Vagina (tissue), 2 donors: ENCODE results near the gene TOX2. TPM values are rescaled to one million over a fixed set of nuclear protein-coding genes. Genes with fewer than 3 reads are reported as not detected.

Experiments used
- DNase-seq, 2 donors: peaks; one replicate each; pipeline ENCODE4 v3.0.0-alpha.2; 2017; ENCODE audit errors: extremely low spot score in 2 of 2
- H3K27ac ChIP-seq: fragments of 200-600 bp; sonication (generic); one replicate; pipeline ENCODE4 v1.5.1; 2019
- H3K27me3 ChIP-seq: fragments of 200-600 bp; sonication (generic); one replicate; pipeline ENCODE4 v1.5.1; 2019
- H3K36me3 ChIP-seq, 2 donors: fragments of 200-600 bp; sonication (generic); one replicate each; pipeline ENCODE4 v1.5.1; 2017 to 2019
- H3K4me1 ChIP-seq: fragments of 200-600 bp; sonication (generic); one replicate; pipeline ENCODE4 v1.5.1; 2019
- H3K4me3 ChIP-seq, 2 donors: fragments of 200-600 bp; sonication (generic); 1 replicate in 1 of 2; 2 replicates in 1 of 2; pipeline ENCODE4 v1.5.1; 2016 to 2019
- H3K9me3 ChIP-seq: fragments of 200-600 bp; sonication (generic); one replicate; pipeline ENCODE4 v1.5.1; 2019
- POLR2A ChIP-seq, 2 donors: fragments of 450-650 bp; IDR thresholded peaks; one replicate each; pipeline ENCODE4 v1.6.1; 2017; ENCODE audit warnings: antibody characterized with exemption in 2 of 2, mild to moderate bottlenecking in 2 of 2, moderate library complexity in 2 of 2
- POLR2AphosphoS5 ChIP-seq, 2 donors: sonication (generic); formaldehyde crosslinking; IDR thresholded peaks; one replicate each; pipeline ENCODE4 v1.9.0; 2017; ENCODE audit warnings: antibody characterized with exemption in 2 of 2, mild to moderate bottlenecking in 2 of 2, low read depth in 1 of 2; ENCODE audit not compliant: insufficient read depth in 1 of 2
- intact Hi-C: fragments of 100-400 bp; cut with DNase I; formaldehyde crosslinking; loops from one replicate; pipeline ENCODE4 v1.15.1; 2023
- total RNA-seq: library from RNA; depleted of rRNA; stranded (reverse); fragments of >200 nt; gene quantifications from one replicate; pipeline ENCODE4 v1.2.3, GENCODE V29; 2016
- TF ChIP-seq, protein P1 (sequence below), 3 experiments: fragments of 450-650 bp in 2 of 3; fragments of 200-600 bp in 1 of 3; sonication (generic) in 1 of 3; IDR thresholded peaks; one replicate each; pipeline ENCODE4 v1.5.1; 2017 to 2019; ENCODE audit warnings: antibody characterized with exemption in 3 of 3, mild to moderate bottlenecking in 2 of 3, moderate library complexity in 2 of 3

The TOX2 gene
- total RNA-seq, 1 donor from 2014 or later = 5.2 TPM

DNA sequence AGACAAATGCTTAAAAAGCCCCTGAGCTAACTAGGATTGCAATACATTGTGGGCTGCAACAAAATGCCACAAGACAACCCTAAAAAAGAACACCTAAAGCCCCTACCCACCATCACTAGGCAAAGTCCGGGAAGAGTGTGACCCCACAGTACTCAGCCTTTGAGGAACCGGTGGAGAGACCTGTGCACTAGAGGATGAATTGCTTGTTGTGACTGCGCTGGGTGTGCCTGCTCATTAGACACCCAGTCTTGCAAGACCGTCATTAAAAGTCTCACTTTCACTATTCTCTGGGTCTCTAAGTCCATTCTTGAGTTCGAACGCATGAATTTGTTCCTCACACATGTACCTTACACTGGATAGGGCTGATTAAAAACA is 183.6 kb downstream of the TOX2 start:
- no peak overlapping the region for H3K4me3 ChIP-seq
- DNase-seq = no peak

DNA sequence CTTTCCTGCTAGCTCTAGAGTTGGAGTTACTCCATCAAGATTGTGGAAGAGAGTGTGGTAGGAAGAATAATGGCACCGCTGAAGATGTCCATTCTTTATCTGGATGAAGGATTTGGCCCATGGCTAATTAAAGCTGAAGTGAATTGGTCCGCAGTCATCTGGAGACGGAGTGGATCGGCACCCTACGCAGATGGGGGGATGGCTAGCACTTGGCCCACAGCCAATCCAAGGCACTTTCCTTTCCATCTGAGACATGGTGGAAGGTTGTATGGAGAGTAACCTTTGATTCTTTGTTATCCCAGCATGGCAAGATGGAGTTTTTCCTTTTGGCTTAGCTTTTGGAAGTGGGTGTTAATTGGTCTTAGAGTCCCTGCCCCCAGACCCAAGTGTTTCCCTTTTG is 184.0 kb downstream of the TOX2 start:
- no peak for DNase-seq
- intact Hi-C loops = no loop called here
- TF ChIP-seq, protein P1, sequence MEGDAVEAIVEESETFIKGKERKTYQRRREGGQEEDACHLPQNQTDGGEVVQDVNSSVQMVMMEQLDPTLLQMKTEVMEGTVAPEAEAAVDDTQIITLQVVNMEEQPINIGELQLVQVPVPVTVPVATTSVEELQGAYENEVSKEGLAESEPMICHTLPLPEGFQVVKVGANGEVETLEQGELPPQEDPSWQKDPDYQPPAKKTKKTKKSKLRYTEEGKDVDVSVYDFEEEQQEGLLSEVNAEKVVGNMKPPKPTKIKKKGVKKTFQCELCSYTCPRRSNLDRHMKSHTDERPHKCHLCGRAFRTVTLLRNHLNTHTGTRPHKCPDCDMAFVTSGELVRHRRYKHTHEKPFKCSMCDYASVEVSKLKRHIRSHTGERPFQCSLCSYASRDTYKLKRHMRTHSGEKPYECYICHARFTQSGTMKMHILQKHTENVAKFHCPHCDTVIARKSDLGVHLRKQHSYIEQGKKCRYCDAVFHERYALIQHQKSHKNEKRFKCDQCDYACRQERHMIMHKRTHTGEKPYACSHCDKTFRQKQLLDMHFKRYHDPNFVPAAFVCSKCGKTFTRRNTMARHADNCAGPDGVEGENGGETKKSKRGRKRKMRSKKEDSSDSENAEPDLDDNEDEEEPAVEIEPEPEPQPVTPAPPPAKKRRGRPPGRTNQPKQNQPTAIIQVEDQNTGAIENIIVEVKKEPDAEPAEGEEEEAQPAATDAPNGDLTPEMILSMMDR (IDR thresholded peaks at IDR 0.05) = no peak
- Histone ChIP-seq H3K27ac (no peak overlapping the region), H3K27me3 (no peaks in the 10 kb centered on the region), H3K4me1 (no peaks in the 10 kb centered on the region), H3K4me3 (no peak overlapping the region), H3K36me3 (no peaks in the 10 kb centered on the region), H3K9me3 (peaks cover 4% of the 10 kb centered on the region)

More for the DNA sequence above, 183.6 kb downstream of the TOX2 start:
- Histone ChIP-seq H3K9me3 (peaks cover 4% of the 10 kb centered on the region), H3K27ac (no peak overlapping the region), H3K4me1 (no peaks in the 10 kb centered on the region), H3K36me3 (no peaks in the 10 kb centered on the region), H3K27me3 (no peaks in the 10 kb centered on the region)
- no peak for TF ChIP-seq POLR2A (IDR thresholded peaks at IDR 0.05)
- TF ChIP-seq, protein P1 (IDR thresholded peaks at IDR 0.05) = no peak
- TF ChIP-seq POLR2AphosphoS5 (IDR thresholded peaks at IDR 0.05; ENCODE audit: insufficient read depth in 1 of 2, low read depth in 1 of 2) = no peak
- intact Hi-C loops = no loop called here

DNA sequence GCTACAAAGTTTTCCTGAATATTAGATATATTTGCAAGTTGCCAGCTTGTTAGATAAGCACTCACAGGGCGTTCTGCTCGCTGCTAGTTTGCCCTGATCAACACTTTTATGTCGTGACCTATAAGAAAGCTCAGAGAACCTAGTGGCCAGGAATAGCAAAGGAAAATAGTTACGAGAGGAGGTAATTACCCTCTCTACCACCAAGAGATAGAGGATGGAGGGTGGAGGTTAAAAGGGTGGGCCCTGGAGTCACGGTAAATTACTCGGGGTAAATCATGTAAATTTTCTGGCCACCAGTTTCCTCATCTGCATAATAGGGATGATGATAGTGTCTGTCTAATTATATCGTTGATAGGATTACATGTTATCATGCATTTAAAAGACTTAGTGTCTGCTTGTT is 185.2 kb downstream of the TOX2 start:
- no peak overlapping the region for H3K27ac ChIP-seq
- intact Hi-C loops = no loop called here
- H3K9me3 ChIP-seq = peaks cover 4% of the 10 kb centered on the region
- H3K4me3 ChIP-seq = no peak overlapping the region
- H3K36me3 ChIP-seq = no peaks in the 10 kb centered on the region
- no peak for TF ChIP-seq POLR2AphosphoS5 (IDR thresholded peaks at IDR 0.05; ENCODE audit: insufficient read depth in 1 of 2, low read depth in 1 of 2)
- no peak for TF ChIP-seq POLR2A (IDR thresholded peaks at IDR 0.05)
- TF ChIP-seq, protein P1 (IDR thresholded peaks at IDR 0.05) = no peak
- H3K4me1 ChIP-seq = no peaks in the 10 kb centered on the region
- DNase-seq = no peak
- H3K27me3 ChIP-seq = no peaks in the 10 kb centered on the region

DNA sequence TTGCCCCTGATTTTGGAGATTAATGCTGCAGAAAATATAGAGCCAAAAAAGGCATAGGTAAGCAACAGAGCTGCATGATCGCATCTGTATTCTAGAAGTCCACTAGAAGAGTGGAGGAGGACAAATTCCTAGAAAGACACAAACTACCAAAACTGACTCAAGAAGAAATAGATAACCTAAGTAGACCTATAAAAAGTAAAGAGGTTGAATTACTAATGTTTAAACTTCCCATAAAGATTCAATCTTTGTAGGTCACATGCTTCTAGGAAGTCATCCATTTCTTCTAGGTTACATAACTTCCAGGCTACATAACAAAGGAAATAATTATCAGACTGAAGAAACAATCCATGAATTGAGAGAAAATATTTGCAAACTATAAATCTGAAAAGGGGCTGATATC is 187.9 kb downstream of the TOX2 start:
- Histone ChIP-seq H3K27me3 (no peaks in the 10 kb centered on the region), H3K4me1 (no peaks in the 10 kb centered on the region), H3K36me3 (no peaks in the 10 kb centered on the region), H3K9me3 (peaks cover 4% of the 10 kb centered on the region), H3K4me3 (no peak overlapping the region), H3K27ac (no peak overlapping the region)
- no peak for TF ChIP-seq POLR2AphosphoS5 (IDR thresholded peaks at IDR 0.05; ENCODE audit: insufficient read depth in 1 of 2, low read depth in 1 of 2)
- TF ChIP-seq, protein P1 (IDR thresholded peaks at IDR 0.05) = no peak
- intact Hi-C loops = no loop called here
- no peak for DNase-seq

DNA sequence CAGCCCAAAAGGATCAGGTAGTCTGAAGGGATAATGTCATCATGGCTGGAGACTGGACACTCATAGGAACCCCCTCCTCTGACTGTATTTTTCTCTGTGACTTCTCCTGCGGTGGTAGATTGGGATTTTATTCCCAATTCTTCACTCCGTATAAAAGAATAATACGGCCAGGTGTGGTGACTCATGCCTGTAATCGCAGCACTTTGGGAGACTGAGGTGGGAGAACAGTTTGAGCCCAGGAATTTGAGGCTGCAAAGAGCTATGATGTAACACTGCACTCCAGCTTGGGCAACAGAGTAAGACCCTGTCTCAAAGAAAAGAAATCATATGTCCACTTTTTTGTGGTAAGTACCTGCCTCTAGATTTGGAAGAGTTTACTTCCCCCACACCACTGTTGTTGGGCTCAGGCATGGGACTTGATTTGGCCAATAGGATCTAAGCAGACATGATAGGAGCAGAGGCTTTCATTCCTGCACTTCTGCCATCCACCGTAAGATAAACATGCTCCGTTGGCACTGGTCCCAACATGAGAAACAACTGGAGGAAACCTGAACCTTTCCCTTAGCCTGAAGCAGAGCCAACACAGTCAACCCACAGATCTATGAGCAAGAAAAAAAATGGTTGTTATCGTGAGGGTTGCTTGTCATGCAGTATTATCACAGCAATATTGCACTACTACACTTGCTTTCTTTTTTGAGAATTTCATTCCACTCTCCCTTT is 190.3 kb downstream of the TOX2 start:
- no peak overlapping the region for H3K4me3 ChIP-seq
- no peak overlapping the region for H3K27ac ChIP-seq
- no peaks in the 10 kb centered on the region for H3K36me3 ChIP-seq
- DNase-seq = no peak
- H3K27me3 ChIP-seq = no peaks in the 10 kb centered on the region
- peaks cover 4% of the 10 kb centered on the region for H3K9me3 ChIP-seq
- intact Hi-C loops = no loop called here
- no peak for TF ChIP-seq POLR2A (IDR thresholded peaks at IDR 0.05)
- TF ChIP-seq, protein P1 (IDR thresholded peaks at IDR 0.05) = no peak
- no peak for TF ChIP-seq POLR2AphosphoS5 (IDR thresholded peaks at IDR 0.05; ENCODE audit: insufficient read depth in 1 of 2, low read depth in 1 of 2)
- H3K4me1 ChIP-seq = no peaks in the 10 kb centered on the region
